Lower leg skin (tissue), 4 donors: Measurements from ENCODE around the gene STT3A. TPM values are rescaled to one million over a fixed set of nuclear protein-coding genes. Genes with fewer than 3 reads are reported as not detected.
"Not testable (repeated sequence)": the region's sequence is repeated elsewhere in the genome, so short reads cannot be mapped to it uniquely, and the experiment has no call there.

Experiments
- DNase-seq, 2 donors: peaks; one replicate each; pipeline ENCODE4 v3.0.0-alpha.2; 2019; ENCODE audit warnings: low spot score in 2 of 2
- H3K4me3 ChIP-seq: fragments of 200-600 bp; sonication (generic); 2 replicates; pipeline ENCODE4 v1.5.1; 2017; ENCODE audit warnings: mild to moderate bottlenecking, low read depth; ENCODE audit not compliant: poor library complexity, severe bottlenecking
- POLR2A ChIP-seq, 2 donors: fragments of 450-650 bp; IDR thresholded peaks; one replicate each; pipeline ENCODE4 v1.6.1; 2016 to 2017; ENCODE audit warnings: antibody characterized with exemption in 2 of 2, mild to moderate bottlenecking in 1 of 2, moderate library complexity in 1 of 2
- WGBS, 2 donors: methylation state at CpG; one replicate each; pipeline ENCODE4 v1.1.5; 2018; 5-methylcytosine and 5-hydroxymethylcytosine counted together
- intact Hi-C: fragments of 100-400 bp; cut with DNase I; formaldehyde crosslinking; loops from one replicate; pipeline ENCODE4 v1.15.0; 2023; ENCODE audit warnings: low total_unique reads
- total RNA-seq, 4 donors: library from RNA; depleted of rRNA; stranded (reverse); fragments of >200 nt; gene quantifications; one replicate each; pipeline ENCODE4 v1.1.0, GENCODE V29; 2016
- TF ChIP-seq, protein P1 (sequence below), 3 donors: fragments of 450-650 bp; IDR thresholded peaks; one replicate each; pipeline ENCODE4 v1.5.1; 2016; ENCODE audit warnings: antibody characterized with exemption in 3 of 3, mild to moderate bottlenecking in 3 of 3, moderate library complexity in 2 of 3

The STT3A gene
- total RNA-seq, 4 donors from 2014 or later = 42.8 to 56.5 (median 50.4) TPM

DNA sequence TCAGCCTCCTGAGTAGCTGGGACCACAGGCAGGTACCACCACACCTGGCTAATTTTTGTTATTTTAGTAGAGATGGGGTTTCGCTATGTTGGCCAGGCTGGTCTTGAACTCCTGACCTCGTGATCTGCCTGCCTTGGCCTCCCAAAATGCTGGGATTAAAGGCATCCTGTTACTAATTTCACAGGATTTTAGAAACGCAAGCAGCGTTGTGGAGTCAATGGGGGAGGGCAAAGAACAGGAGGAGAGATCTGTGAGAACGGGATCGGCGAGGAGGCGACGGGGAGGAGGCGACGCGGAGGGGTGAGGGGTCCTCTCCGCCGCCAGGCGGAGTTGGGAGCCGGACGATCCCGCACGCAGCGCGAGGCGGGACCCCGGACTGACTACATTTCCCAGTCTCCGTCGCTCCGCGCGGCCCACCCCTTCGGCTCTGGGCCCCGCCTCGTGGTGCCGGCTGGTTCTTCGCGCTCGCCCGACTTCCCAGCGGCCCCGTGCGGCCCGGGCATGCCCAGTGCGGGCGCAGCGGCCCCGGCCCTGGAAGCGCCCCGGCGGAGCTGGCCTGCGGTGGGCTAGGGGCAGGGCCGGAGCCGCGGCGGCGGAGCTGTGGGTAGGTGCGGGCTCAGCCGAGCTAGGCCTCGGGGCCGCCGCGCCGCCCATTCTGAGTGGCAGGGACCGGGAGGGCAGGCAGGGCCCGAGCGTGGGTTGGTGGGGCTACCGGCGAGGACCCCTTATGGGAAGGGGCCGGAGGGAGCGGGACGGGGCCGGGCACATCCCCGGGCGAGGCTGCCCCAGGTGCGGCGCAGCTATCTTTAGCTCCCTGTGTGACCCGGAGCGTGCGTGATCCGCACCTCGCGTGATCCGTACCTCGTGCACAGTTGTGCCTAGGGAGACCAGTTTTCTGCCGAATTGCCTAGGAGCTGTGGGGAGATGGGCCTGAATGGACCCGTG lies 23.4 kb upstream of the STT3A start, which contains the start of gene EI24:
TSS of gene EI24 (plus strand) at position 508 of the 945 bp plus-strand sequence. CDS start 3,051 bp downstream, outside the sequence.
- 1% methylated on average over 57 to 69 of the region's 83 CpGs for WGBS, 2 donors
- no peak for TF ChIP-seq POLR2A (IDR thresholded peaks at IDR 0.05)
- TF ChIP-seq, protein P1, sequence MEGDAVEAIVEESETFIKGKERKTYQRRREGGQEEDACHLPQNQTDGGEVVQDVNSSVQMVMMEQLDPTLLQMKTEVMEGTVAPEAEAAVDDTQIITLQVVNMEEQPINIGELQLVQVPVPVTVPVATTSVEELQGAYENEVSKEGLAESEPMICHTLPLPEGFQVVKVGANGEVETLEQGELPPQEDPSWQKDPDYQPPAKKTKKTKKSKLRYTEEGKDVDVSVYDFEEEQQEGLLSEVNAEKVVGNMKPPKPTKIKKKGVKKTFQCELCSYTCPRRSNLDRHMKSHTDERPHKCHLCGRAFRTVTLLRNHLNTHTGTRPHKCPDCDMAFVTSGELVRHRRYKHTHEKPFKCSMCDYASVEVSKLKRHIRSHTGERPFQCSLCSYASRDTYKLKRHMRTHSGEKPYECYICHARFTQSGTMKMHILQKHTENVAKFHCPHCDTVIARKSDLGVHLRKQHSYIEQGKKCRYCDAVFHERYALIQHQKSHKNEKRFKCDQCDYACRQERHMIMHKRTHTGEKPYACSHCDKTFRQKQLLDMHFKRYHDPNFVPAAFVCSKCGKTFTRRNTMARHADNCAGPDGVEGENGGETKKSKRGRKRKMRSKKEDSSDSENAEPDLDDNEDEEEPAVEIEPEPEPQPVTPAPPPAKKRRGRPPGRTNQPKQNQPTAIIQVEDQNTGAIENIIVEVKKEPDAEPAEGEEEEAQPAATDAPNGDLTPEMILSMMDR (IDR thresholded peaks at IDR 0.05) = peak in 1 of 3 donors; percentile 70
- intact Hi-C loops = no loop called here
- peak; percentile 82 to 96 for DNase-seq
- H3K4me3 ChIP-seq = peak within 1 kb of the TSS; percentile 86

- peak overlapping the region; percentile 86 for H3K4me3 ChIP-seq
- intact Hi-C loops = no loop called here
- 1% methylated on average over 9 of the region's 9 CpGs for WGBS, 2 donors
- TF ChIP-seq, protein P1 (IDR thresholded peaks at IDR 0.05) = no peak
- TF ChIP-seq POLR2A (IDR thresholded peaks at IDR 0.05) = no peak
- DNase-seq = no peak
Observed at GRCh38 chr11:125569915-125570621, 22.6 kb upstream of the STT3A start.

- no peak overlapping the region for H3K4me3 ChIP-seq
- 73 to 78% methylated on average over 2 of the region's 2 CpGs for WGBS, 2 donors
- TF ChIP-seq POLR2A (IDR thresholded peaks at IDR 0.05) = no peak
- TF ChIP-seq, protein P1 (IDR thresholded peaks at IDR 0.05) = no peak
- intact Hi-C loops = no loop called here
- no peak for DNase-seq
Observed at GRCh38 chr11:125570952-125571351, 21.7 kb upstream of the STT3A start.

DNA sequence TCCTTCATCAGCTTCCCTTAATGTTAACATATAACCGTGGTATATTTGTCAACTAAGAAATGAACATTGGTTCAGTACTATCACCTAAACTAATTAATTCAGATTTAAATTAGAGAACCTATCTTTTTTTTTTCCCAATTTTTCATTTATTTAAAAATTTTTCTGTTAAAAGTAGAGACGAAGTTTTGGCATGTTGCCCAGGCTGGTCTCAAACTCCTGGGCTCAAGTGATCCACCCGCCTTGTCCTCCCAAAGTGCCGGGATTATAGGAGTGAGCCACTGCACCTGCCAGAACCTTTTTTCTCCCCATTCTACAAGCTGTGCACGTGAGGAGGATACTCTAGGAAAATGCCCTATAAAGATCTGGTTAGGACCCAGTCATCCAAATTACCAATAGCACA lies 19.7 kb upstream of the STT3A start:
- no peak for DNase-seq
- no peak overlapping the region for H3K4me3 ChIP-seq
- intact Hi-C loops = no loop called here
- TF ChIP-seq POLR2A (IDR thresholded peaks at IDR 0.05) = no peak
- WGBS, 2 donors = 76 to 80% methylated on average over 5 of the region's 5 CpGs

- H3K4me3 ChIP-seq, DNase-seq, intact Hi-C loops: not testable (repeated sequence)
- WGBS, 2 donors = 97 to 98% methylated on average over 14 of the region's 14 CpGs
Observed at GRCh38 chr11:125577181-125577580, 15.5 kb upstream of the STT3A start.

GRCh38 chr11:125578783-125579182 lies 13.9 kb upstream of the STT3A start:
- no peak for DNase-seq
- WGBS, 2 donors = 98 to 100% methylated on average over 2 of the region's 2 CpGs
- H3K4me3 ChIP-seq = no peak overlapping the region
- intact Hi-C loops = no loop called here
- TF ChIP-seq, protein P1 (IDR thresholded peaks at IDR 0.05) = no peak
- TF ChIP-seq POLR2A (IDR thresholded peaks at IDR 0.05) = no peak
